ENCODE data around the gene ADA.
"Not testable (repeated sequence)": the region's sequence is repeated elsewhere in the genome, so short reads cannot be mapped to it uniquely, and the experiment has no call there.

GRCh38 chr20:44697041-44697440 is 45.5 kb upstream of the ADA start:
- not testable (repeated sequence) for TF ChIP-seq CTCF (conservative IDR thresholded peaks at IDR 0.05 in 1 of 2, IDR thresholded peaks at IDR 0.05 in 1 of 2; ENCODE audit: extremely low read depth in 1 of 2, insufficient read depth in 1 of 2, low read depth in 1 of 2, low read length in 2 of 2); EZH2 (IDR thresholded peaks at IDR 0.05; ENCODE audit: borderline replicate concordance, low read length)
